Hepatocyte (in vitro differentiated cells): ENCODE results near the gene NEUROG2.

Experiments used
- EZH2 ChIP-seq: fragments of 200-600 bp; sonication (generic); IDR thresholded peaks from 2 replicates; pipeline ENCODE4 v1.6.1; 2016; ENCODE audit warnings: antibody characterized with exemption, mild to moderate bottlenecking, borderline replicate concordance
- TF ChIP-seq, protein P1 (sequence below): fragments of 200-600 bp; sonication (generic); IDR thresholded peaks from 2 replicates; pipeline ENCODE4 v1.5.1; 2016; ENCODE audit warnings: antibody characterized with exemption, mild to moderate bottlenecking; ENCODE audit not compliant: poor library complexity

DNA sequence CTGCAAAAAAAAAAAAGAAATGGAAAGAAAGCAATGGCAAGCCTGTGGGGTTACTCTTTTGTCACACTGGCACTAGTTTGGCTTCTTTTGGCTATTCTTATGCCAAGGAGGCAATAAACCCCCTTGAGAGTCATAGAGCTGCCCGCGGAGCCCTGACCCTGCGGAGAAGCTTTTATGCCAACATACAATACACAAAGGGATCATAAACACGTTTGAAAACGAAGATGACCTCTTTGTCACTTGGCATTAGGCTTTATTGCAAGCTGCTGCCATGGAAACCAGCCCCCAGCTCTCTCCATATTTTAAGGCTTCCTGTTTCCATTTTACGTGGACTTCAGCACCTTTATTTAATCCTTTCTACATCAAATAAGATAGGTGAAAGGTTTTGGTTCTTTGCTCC is 7.6 kb downstream of the NEUROG2 start:
- TF ChIP-seq, protein P1, sequence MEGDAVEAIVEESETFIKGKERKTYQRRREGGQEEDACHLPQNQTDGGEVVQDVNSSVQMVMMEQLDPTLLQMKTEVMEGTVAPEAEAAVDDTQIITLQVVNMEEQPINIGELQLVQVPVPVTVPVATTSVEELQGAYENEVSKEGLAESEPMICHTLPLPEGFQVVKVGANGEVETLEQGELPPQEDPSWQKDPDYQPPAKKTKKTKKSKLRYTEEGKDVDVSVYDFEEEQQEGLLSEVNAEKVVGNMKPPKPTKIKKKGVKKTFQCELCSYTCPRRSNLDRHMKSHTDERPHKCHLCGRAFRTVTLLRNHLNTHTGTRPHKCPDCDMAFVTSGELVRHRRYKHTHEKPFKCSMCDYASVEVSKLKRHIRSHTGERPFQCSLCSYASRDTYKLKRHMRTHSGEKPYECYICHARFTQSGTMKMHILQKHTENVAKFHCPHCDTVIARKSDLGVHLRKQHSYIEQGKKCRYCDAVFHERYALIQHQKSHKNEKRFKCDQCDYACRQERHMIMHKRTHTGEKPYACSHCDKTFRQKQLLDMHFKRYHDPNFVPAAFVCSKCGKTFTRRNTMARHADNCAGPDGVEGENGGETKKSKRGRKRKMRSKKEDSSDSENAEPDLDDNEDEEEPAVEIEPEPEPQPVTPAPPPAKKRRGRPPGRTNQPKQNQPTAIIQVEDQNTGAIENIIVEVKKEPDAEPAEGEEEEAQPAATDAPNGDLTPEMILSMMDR: no peak
- TF ChIP-seq EZH2: no peak
